ENCODE measurements around the gene IGF2BP1. TPM values are rescaled to one million over a fixed set of nuclear protein-coding genes. Genes with fewer than 3 reads are reported as not detected.

Gene IGF2BP1
- total and polyA plus RNA-seq, 2 of the 8 experiments (the other 6 are each of a cell fraction or from before 2014, with no cell fraction given): 41.6 to 513 TPM

DNA sequence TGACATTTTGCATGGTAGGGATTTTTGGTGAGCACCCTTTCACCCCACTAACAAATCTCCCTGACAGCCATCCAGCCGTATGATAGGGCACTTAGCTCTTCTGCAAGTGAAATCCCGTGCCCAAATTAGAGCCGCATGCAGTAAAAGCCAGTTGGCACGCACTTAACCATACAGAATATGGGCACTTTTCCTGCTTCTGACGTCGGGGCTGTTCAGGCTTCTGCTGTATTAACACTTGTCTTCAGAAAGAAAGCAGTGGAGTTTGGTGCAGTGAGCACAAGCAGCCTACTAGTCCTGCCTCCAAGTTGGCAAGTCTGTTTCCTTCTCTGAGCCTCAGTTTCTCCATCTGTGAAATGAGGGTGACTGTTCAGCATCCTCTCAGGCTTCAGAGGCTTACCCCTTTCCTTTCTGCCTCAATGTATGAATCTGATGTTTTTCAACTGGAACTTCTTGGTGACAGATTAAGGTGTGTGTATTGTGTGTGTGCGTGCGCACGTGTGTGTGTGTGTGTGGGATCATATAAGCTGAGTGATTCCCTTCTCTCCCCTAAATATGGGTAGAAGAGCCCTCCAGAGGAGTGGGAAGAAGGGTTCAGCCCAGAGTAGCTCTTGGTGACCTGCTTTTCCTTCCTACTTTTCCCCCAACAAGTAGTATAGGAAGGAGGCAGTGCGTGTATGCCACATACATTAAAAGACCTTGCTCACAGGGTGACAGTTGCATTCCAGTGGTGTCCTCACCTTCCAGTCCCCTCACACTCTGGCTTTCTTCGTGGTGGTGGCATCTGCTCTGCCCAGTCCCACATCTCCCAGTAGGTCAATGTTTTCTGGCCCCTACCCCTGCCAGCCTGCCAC lies 19.0 kb downstream of the IGF2BP1 start:
- no peaks in the 10 kb centered on the region; the same call in 1 of the 2 replicates for H3K23me2 ChIP-seq (ENCODE audit: low read depth, low read length)
- no peak overlapping the region for H3K14ac ChIP-seq (ENCODE audit: insufficient read length)
- FAIRE-seq (no peak), DNase-seq (ENCODE audit: low read depth in 1 of 2, low spot score in 2 of 2) (peak in 1 of 2 experiments; percentile 35)
- H3K4me2 ChIP-seq (ENCODE audit: insufficient read depth in 1 of 2, low read depth in 2 of 2, low read length in 2 of 2): no peak overlapping the region; a peak in 2 of 4 replicates
- H3K27me3 ChIP-seq (replicated peaks in 1 of 4; ENCODE audit: control insufficient read depth in 3 of 4, extremely low read depth in 1 of 4, insufficient read depth in 3 of 4, low read length in 3 of 4): no peaks in the 10 kb centered on the region
- H2BK15ac ChIP-seq (ENCODE audit: low read length): no peak overlapping the region
- POLR2A ChIA-PET (ENCODE audit: partially characterized antibody): interaction anchor here (0.6 to 13.9 kb wide), 10 partner anchors 9 to 187 kb away, joined by 3 to 366 read pairs (median 5); partner anchors contain the start of genes IGF2BP1 and SNF8
- H3K4me3 ChIP-seq (ENCODE audit: extremely low read depth in 1 of 4, insufficient read depth in 2 of 4, low read depth in 3 of 4, low read length in 4 of 4): no peak overlapping the region
- no peak overlapping the region for H2AFZ ChIP-seq (ENCODE audit: low read length)
- H3K9ac ChIP-seq (replicated peaks in 1 of 4; ENCODE audit: extremely low read depth in 1 of 4, low read depth in 3 of 4, low read length in 3 of 4): no peak overlapping the region; a peak in 1 of 7 replicates
- H3K79me1 ChIP-seq (ENCODE audit: low read depth, low read length): peaks cover 20% of the 10 kb centered on the region
- peaks cover 32 to 41% of the 10 kb centered on the region in 2 experiments for H4K20me1 ChIP-seq (replicated peaks in 1 of 2; ENCODE audit: control insufficient read depth in 1 of 2, insufficient read depth in 2 of 2, low read length in 2 of 2)
- H3K18ac ChIP-seq (ENCODE audit: extremely low read depth, low read length): no peak overlapping the region
- H3K27ac ChIP-seq (ENCODE audit: low read depth, low read length): no peak overlapping the region
- CTCF ChIA-PET (ENCODE audit: partially characterized antibody): interaction anchor here (0.6 to 9.4 kb wide), 13 partner anchors 8 to 1682 kb away, joined by 3 to 222 read pairs (median 8); partner anchors contain the start of genes IGF2BP1 and SNF8
- H4K5ac ChIP-seq (ENCODE audit: insufficient read length, low read depth, low read length): no peak overlapping the region
- H2BK12ac ChIP-seq (ENCODE audit: low read depth, low read length): no peak overlapping the region
- peaks cover 32 to 90% of the 10 kb centered on the region in 2 experiments for H3K79me2 ChIP-seq (ENCODE audit: control insufficient read depth in 1 of 2, insufficient read depth in 2 of 2, low read length in 2 of 2)
- H3K4ac ChIP-seq (replicated peaks; ENCODE audit: insufficient read length, low read depth, low read length): peak overlapping the region; percentile 19
- H3K23ac ChIP-seq (ENCODE audit: insufficient read length): no peak overlapping the region
- no peak overlapping the region for H2AK5ac ChIP-seq (ENCODE audit: low read depth, low read length)
- WGBS, 2 experiments (ENCODE audit: extremely low coverage in 1 of 2, insufficient coverage in 1 of 2, insufficient read length in 1 of 2, insufficient replicate concordance in 2 of 2, low coverage in 1 of 2, low lambda C conversion rate in 2 of 2, missing lambda C conversion rate in 1 of 2): 90% methylated on average over 11 of the region's 11 CpGs; no CpG with 5 or more reads in 1 of the 2 experiments
- peaks cover 0 to 36% (median 3%) of the 10 kb centered on the region in 4 experiments; a peak in 5 of 8 replicates for H3K36me3 ChIP-seq (ENCODE audit: control insufficient read depth in 2 of 4, insufficient read depth in 4 of 4, low read length in 3 of 4)
- H3K4me1 ChIP-seq (replicated peaks in 1 of 4; ENCODE audit: control insufficient read depth in 3 of 4, insufficient read depth in 4 of 4, low read length in 3 of 4): peaks cover 25 to 46% (median 37%) of the 10 kb centered on the region in 4 experiments
- no peaks in the 10 kb centered on the region for H3K9me3 ChIP-seq (ENCODE audit: insufficient read depth in 2 of 2, low read depth in 1 of 2, low read length in 1 of 2)
- H2BK20ac ChIP-seq (ENCODE audit: low read length): no peak overlapping the region
- TF ChIP-seq KDM4A (IDR thresholded peaks at IDR 0.05; ENCODE audit: low read depth, low read length, severe bottlenecking) (no peak), SP4 (IDR thresholded peaks at IDR 0.05; ENCODE audit: low read length) (no peak), FOSL1 (IDR thresholded peaks at IDR 0.05; ENCODE audit: insufficient read depth, low read depth, low read length) (no peak), PHF8 (conservative IDR thresholded peaks at IDR 0.05; ENCODE audit: low read depth, low read length) (no peak), HDAC6 (IDR thresholded peaks at IDR 0.05; ENCODE audit: low read depth, low read length) (no peak), KDM1A (IDR thresholded peaks at IDR 0.05; ENCODE audit: borderline replicate concordance, low read length) (no peak)
- TF ChIP-seq, protein P1, sequence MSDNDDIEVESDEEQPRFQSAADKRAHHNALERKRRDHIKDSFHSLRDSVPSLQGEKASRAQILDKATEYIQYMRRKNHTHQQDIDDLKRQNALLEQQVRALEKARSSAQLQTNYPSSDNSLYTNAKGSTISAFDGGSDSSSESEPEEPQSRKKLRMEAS (IDR thresholded peaks at IDR 0.05): no peak
- H4K91ac ChIP-seq (replicated peaks; ENCODE audit: insufficient read length, low read length): no peak overlapping the region
- H2BK120ac ChIP-seq (replicated peaks; ENCODE audit: low read depth, low read length): no peak overlapping the region
- H3K56ac ChIP-seq (replicated peaks; ENCODE audit: insufficient read length, low read depth, low read length): no peak overlapping the region
- H4K8ac ChIP-seq (ENCODE audit: extremely low read depth, insufficient read depth, low read length): no peak overlapping the region
- H2BK5ac ChIP-seq (ENCODE audit: low read depth, low read length): no peak overlapping the region
